Neural crest cell (in vitro differentiated cells): ENCODE data around the gene ARMH1. TPM values are rescaled to one million over a fixed set of nuclear protein-coding genes. Genes with fewer than 3 reads are reported as not detected.
A peak's percentile ranks its signal among the peaks of the same experiment; 100 is the strongest.

ENCODE experiments used
- DNase-seq: peaks from one replicate; pipeline ENCODE4 v3.0.0; 2021; ENCODE audit warnings: low read depth, mixed read lengths, low spot score
- H3K27ac Mint-ChIP-seq: one replicate; pipeline ENCODE4 v1.8.0; 2021; ENCODE audit warnings: mild to moderate bottlenecking, mixed read lengths; ENCODE audit not compliant: unreplicated experiment
- H3K27me3 Mint-ChIP-seq: 2 replicates; pipeline ENCODE4 v1.8.0; 2021; ENCODE audit warnings: low read depth, mild to moderate bottlenecking, mixed read lengths
- H3K36me3 Mint-ChIP-seq: 2 replicates; pipeline ENCODE4 v1.8.0; 2021; ENCODE audit warnings: low read depth, mild to moderate bottlenecking, mixed read lengths
- H3K4me1 Mint-ChIP-seq: 2 replicates; pipeline ENCODE4 v1.8.0; 2021; ENCODE audit warnings: mixed read lengths
- H3K4me3 Mint-ChIP-seq: one replicate; pipeline ENCODE4 v1.8.0; 2021; ENCODE audit warnings: mild to moderate bottlenecking, mixed read lengths
- H3K9me3 Mint-ChIP-seq: 2 replicates; pipeline ENCODE4 v1.8.0; 2021; ENCODE audit warnings: mixed read lengths
- CTCF ChIP-seq: fragments of 200-600 bp; sonication (generic); conservative IDR thresholded peaks from 2 replicates; pipeline ENCODE4 v1.5.0; 2021; ENCODE audit warnings: antibody characterized with exemption, mild to moderate bottlenecking
- total RNA-seq: library from RNA; stranded (reverse); gene quantifications from 2 replicates; pipeline ENCODE4 v1.2.1, GENCODE V29; 2021

The ARMH1 gene
- total RNA-seq, 1 donor from 2014 or later: 5.6 TPM

DNA sequence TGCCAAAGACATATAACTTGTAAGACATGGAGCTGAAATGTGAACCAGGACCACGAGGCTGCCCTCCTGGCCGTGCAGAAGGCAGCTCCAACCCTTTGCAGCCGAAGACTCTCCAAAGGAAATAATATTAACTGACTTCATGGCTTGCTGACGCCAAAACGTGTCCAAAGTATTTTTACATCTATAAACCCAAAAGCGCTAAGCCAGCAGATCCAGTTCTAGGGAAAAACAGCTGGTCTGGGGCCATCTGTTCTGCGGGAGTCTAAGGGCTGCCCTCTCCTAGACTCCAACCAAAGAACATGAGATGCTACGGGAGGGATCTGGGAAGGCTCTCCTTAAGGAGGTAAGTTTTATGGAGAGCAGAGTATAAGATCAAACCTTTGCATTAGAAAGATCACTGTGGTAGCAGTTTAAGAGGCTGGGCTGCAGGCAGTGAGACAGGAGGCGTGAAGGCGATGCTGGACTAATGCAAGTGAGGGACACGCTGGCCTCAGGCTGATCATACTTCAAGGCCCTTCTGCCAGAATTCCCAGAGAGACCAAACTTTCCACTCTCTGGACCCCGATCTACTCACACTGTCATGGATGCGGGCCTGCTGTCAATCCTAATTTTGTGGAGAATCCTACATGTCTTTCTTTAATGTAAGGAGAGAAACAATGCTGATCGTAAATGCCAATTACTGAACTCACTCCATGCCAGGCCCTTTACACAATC lies 1.4 kb upstream of the ARMH1 start:
- Mint-ChIP-seq H3K4me1 (peaks cover 41% of the 10 kb centered on the region), H3K27ac (peak overlapping the region; percentile 78), H3K4me3 (peak overlapping the region; percentile 91), H3K36me3 (no peaks in the 10 kb centered on the region), H3K9me3 (no peaks in the 10 kb centered on the region), H3K27me3 (no peaks in the 10 kb centered on the region)
- no peak for DNase-seq
- no peak for TF ChIP-seq CTCF

GRCh38 chr1:44673675-44674112 lies 820 bp upstream of the ARMH1 start:
- peak overlapping the region; percentile 91 for H3K4me3 Mint-ChIP-seq
- peaks cover 41% of the 10 kb centered on the region for H3K4me1 Mint-ChIP-seq
- no peaks in the 10 kb centered on the region for H3K9me3 Mint-ChIP-seq
- no peaks in the 10 kb centered on the region for H3K27me3 Mint-ChIP-seq
- TF ChIP-seq CTCF: no peak
- H3K27ac Mint-ChIP-seq: peak overlapping the region; percentile 78
- DNase-seq: no peak
- H3K36me3 Mint-ChIP-seq: no peaks in the 10 kb centered on the region

- Mint-ChIP-seq H3K27me3 (no peaks in the 10 kb centered on the region), H3K27ac (peak overlapping the region; percentile 3), H3K36me3 (peaks cover 5% of the 10 kb centered on the region), H3K9me3 (no peaks in the 10 kb centered on the region), H3K4me3 (peak overlapping the region; percentile 91), H3K4me1 (peaks cover 41% of the 10 kb centered on the region)
- no peak for TF ChIP-seq CTCF
- no peak for DNase-seq
Observed at GRCh38 chr1:44675186-44675585, 672 bp downstream of the ARMH1 start.

GRCh38 chr1:44676484-44677200 lies 2.1 kb downstream of the ARMH1 start:
- Mint-ChIP-seq H3K36me3 (peaks cover 5% of the 10 kb centered on the region), H3K27me3 (no peaks in the 10 kb centered on the region), H3K9me3 (no peaks in the 10 kb centered on the region), H3K4me1 (peaks cover 32% of the 10 kb centered on the region), H3K4me3 (no peak overlapping the region), H3K27ac (no peak overlapping the region)
- DNase-seq: no peak
- TF ChIP-seq CTCF: no peak

- H3K9me3 Mint-ChIP-seq: no peaks in the 10 kb centered on the region
- H3K4me3 Mint-ChIP-seq: no peak overlapping the region
- H3K4me1 Mint-ChIP-seq: peaks cover 26% of the 10 kb centered on the region
- DNase-seq: no peak
- TF ChIP-seq CTCF: peak; percentile 64
- H3K27ac Mint-ChIP-seq: no peak overlapping the region
- no peaks in the 10 kb centered on the region for H3K27me3 Mint-ChIP-seq
- H3K36me3 Mint-ChIP-seq: peaks cover 5% of the 10 kb centered on the region
Observed at GRCh38 chr1:44677201-44677766, 2.8 kb downstream of the ARMH1 start.
